GM19463 (cell line): ENCODE data around the gene CRYBG2.
"Not testable (repeated sequence)": the region's sequence is repeated elsewhere in the genome, so short reads cannot be mapped to it uniquely, and the experiment has no call there.

Source experiments
- ATAC-seq: cut with Tn5 transposase; IDR thresholded peaks from one replicate; pipeline ENCODE4 v1.9.1; 2021; ENCODE audit warnings: mild to moderate bottlenecking, moderate library complexity; ENCODE audit not compliant: unreplicated experiment

Gene CRYBG2

GRCh38 chr1:26353976-26354820, at the start of gene CRYBG2:
TSS of gene CRYBG2 (minus strand) at chr1:26354130. CDS start at chr1:26346657, 7,473 bp downstream.
- no peak for ATAC-seq

DNA sequence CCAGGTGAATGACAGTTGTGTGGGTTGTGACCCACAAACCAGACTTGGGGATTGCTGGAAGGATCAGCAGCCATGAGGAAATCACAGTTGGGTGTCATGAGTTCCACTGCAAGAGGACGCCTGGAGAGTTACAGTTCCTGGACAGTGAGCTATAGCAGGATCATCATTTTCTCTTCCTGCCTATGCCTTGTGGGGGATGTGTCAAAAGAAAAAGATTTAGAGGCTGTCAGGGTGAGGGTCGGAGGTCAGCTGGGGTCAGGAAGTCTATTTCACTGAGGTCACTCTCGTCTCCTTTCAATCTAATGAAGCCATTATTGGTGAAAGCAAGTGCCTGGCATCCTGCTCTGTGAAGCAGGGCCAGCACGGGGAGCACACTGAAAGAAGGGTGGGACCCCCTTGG, 49.7 kb upstream of the CRYBG2 start:
- no peak for ATAC-seq

DNA sequence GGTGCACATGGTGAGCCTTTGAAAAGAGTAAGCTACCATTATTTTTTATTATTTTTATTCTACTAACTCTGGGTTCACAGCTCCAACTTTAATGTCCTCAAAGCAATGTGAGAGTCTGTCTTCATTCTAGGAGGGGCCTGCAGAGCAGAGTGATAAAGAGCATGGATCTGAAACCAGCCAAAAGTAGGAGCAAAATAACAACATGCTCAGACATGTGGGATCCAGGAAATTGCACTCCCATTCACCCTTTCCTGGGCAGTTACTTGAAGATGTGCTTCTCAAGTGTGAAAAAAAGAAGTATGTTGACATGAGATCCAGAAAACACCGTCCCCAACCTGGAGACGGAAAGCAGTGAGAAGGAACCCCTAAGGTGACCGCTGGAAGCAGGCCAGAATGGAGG, 48.0 kb upstream of the CRYBG2 start:
- no peak for ATAC-seq

- ATAC-seq = no peak
These were observed 45.1 kb upstream of the CRYBG2 start for GRCh38 chr1:26399034-26399433.

DNA sequence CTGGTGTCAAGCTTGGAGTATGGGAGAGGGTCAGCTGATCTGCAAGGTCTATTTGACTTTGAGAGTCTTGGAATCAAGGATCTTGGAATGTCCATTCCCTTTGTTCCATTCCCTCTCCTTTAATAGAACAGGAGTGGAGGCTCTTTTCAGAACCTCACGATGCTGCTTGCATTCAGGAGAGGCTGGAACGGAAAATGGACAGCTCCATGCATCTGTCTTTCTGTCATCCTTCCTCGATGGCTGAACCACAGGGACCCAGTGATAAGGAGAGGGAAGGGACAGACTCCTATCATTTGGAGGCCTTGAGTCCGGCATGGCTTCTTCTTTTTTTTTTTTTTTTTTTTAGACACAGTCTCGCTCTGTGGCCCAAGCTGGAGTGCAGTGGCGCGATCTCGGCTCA, 41.8 kb upstream of the CRYBG2 start:
- no peak for ATAC-seq

GRCh38 chr1:26391450-26391849, 37.5 kb upstream of the CRYBG2 start:
- no peak for ATAC-seq

DNA sequence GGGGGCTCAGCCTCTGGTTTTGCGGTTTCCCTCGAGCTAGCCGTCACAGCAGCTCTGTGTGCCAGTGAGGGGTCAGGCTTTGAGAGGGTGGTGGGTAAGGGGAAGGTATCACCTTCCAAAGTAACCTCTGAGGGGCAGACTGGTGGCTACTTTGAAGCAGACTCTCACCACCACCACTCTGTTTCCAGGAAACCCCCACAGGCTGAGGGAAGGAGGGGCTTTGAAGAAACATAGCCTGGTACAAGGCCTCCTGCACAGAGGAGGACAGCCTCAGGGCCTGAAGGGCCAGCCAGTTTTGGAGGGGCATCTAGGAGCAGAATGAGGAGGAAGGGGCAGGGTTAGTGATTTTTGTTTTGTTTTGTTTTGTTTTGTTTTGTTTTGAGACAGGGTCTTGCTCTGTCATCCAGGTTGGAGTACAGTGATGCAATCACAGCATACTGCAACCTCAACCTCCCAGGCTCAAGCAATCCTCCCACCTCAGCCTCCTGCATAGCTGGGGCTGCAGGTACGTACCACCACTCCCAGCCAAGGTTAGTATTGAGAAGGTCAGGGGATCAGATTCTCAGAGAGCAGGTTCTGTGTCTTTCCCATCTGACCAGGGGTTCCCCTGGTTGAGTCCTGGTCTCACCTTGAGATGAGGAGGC, 35.8 kb upstream of the CRYBG2 start:
- no peak for ATAC-seq

DNA sequence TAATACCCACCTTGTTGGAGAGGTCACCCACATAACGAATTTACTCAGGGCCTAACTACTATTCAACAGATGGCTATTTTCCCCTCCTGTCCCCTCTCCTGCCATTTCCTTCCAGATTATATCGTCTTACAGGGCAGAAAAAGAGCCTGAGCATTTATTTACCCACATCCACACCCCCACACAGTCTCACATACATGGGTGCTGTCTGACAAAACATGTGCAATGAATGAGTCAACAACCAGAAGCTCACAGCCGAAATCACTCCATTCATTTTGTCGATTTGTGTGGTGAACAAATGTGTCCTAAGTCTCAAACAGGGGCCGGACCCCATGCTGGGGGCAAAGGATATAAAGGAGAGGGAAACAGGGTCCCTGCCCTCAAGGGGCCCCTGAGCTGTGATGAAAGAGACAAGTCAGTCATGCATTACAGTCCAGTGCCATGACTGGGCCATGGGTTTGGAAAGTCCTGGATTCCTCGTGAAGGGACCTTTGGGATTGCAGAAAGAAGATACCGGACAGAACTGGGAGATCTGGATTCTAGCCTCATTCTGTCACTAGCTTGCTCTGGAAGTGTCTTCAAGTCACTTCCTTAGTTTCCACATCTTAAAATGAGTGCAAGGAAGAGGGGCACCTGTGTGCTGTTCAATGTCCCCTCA, 35.0 kb upstream of the CRYBG2 start:
- no peak for ATAC-seq

GRCh38 chr1:26387447-26387846, 33.5 kb upstream of the CRYBG2 start:
- ATAC-seq = no peak

DNA sequence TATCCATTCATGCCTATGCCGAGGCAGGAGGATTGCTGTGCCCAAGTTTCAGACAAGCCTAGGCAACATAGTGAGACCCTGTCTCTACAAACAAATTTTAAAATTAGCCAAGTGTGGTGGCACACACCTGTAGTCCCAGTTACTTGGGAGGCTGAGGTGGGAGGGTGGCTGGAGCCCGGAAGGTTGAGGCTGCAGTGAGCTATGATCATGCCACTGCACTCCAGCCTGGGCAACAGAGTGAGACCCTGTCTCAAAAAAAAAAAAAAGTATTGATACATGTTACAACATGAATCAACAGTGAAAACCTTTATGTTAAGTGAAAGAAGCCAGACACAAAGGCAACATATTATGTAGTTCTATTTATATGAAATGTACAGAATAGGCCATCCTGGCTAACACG, 31.1 kb upstream of the CRYBG2 start:
- not testable (repeated sequence) for ATAC-seq

DNA sequence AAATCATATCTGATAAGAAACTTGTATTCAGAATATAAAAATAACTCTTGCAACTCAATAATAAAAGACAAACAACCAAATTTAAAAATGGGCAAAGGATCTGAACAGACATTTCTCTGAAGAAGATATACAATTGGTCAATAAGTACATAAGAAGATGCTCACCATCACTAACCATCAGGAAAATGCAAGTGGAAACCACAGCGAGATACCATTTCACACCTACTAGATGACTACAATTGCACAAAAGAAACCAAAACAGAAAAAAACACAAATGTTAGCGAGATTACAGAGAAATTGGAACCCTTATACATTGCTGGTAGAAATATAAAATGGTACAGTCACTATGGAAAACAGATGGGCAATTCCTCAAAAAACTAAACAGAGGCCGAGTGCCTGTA, 30.1 kb upstream of the CRYBG2 start:
- ATAC-seq = no peak

GRCh38 chr1:26378879-26379251, 24.9 kb upstream of the CRYBG2 start:
- no peak for ATAC-seq

- ATAC-seq = peak; percentile 96
These were observed 24.4 kb upstream of the CRYBG2 start for GRCh38 chr1:26378088-26378878.

- no peak for ATAC-seq
These were observed 22.1 kb upstream of the CRYBG2 start for GRCh38 chr1:26376050-26376449.

DNA sequence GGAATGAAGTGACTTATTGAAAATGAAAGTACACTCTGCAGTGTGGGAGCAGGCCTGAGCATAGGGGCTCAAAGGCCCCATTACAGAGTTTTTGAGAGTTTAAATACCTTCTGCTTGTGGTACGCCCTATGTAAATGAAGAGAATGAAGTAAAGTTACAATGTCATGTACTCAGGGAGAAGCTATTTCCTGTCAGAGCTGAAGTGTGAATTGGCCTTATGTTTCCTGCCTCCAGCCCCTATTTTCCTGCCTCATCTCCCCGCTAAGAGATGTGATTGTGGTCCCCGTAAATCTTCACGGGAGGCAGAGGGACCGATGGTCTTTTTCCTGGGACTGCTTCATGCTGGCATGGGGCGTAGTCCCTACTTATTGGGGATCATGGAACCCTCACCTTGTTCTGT, 21.2 kb upstream of the CRYBG2 start:
- no peak for ATAC-seq

DNA sequence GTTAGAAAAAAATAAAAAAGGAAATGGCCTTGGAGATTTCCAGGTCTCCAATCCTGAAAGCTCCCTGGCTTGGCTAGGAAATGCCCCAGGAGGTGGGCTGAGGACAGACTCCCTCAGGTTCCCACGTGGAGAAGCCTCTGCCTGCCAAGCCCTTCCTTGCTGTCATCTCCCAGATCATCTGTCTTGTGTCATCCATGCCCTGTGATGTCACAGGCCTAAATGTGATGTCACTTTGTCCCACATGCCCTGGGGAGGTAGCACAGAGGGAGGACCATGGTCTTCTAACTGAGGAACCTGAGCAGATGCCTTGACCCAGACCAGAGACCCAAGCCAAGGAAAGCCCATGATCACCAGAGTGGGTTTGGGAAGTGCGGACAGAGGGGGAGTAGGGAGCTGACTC, 20.4 kb upstream of the CRYBG2 start:
- ATAC-seq = not testable (repeated sequence)

DNA sequence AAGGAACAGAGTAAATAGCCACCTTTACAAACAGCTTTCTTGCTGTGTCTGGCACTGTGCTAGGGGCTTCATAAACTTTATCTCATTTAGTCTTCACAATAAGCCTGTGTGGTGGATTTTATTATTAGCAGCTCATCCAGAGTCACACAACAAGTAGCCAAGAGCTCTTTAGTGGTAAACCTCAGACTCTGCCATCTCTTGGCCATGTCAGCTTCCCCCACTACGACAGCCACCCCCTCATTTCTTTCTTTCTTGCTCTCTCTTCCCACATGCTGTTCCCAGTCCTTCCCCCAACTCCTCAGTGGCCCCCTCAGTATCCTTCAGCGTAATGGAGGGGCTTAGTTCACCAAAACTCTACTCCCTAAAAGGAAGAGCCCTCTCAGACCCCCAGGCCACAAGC, 19.9 kb upstream of the CRYBG2 start:
- ATAC-seq = no peak

DNA sequence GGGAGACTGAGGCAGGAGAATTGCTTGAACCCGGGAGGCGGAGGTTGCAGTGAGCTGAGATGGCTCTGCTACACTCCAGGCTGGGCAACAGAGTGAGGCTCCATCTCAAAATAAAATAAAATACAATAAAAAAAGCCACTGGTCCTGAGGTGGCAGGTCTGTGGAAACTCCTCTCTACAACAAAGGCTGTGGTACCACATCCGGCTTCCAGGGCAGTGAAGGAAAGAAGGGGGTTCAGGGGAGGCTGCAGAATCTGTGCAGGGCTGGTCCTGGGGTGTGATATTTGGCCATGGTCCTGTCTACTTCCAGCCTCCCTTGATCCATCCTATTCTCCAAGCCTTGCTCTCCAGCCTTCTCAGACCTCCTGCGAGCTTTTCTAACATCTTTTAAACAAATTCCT, 19.4 kb upstream of the CRYBG2 start:
- no peak for ATAC-seq

GRCh38 chr1:26372611-26373010, 18.7 kb upstream of the CRYBG2 start, which contains the start of gene ZNF683:
TSS of gene ZNF683 (minus strand) at chr1:26372750. CDS start at chr1:26368571, 4,179 bp downstream.
- ATAC-seq = not testable (repeated sequence)

DNA sequence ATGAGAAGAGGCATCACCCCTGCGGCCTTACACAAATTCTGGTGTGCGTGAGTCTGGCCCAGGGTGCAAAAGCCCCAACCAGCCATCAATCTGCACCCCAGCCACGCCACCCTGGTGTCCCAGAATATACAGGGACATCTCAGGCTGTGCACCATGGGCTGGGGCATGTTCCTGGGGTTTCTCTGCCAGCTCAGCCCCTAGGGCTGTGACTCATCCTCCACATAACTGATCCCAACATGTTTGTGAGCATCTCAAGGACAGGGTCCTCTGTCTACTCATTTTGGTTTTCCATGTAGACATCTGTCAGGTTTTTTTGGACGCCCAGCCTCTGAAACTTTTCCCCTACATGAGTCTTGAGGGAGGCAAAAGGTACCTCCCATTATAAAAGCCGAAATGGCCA, 18.1 kb upstream of the CRYBG2 start:
- no peak for ATAC-seq
